Pancreas (tissue), 10 donors: ENCODE measurements around the gene ALK. TPM values are rescaled to one million over a fixed set of nuclear protein-coding genes. Genes with fewer than 3 reads are reported as not detected.

Experiments used
- ATAC-seq, 4 donors: fragments of 200-7000 bp; cut with Tn5 transposase; one replicate each; pipeline versions ENCODE4 v1.8.0 to v1.9.1; 2020; ENCODE audit warnings: mild to moderate bottlenecking in 4 of 4, moderate library complexity in 4 of 4
- DNase-seq, 6 donors: peaks; one replicate each; pipeline ENCODE4 v3.0.0-alpha.2; 2020
- FAIRE-seq: peaks from 2 replicates; lab custom pipeline; 2012; peaks lifted over from hg19 to GRCh38; lab: Jason Lieb, UNC
- H3K27ac ChIP-seq, 4 donors: fragments of 200-600 bp; sonication (generic); 1 replicate in 3 of 4; 2 replicates in 1 of 4; pipeline versions ENCODE4 v1.5.0 to v1.8.0; 2020
- H3K27me3 ChIP-seq, 4 donors: fragments of 200-600 bp; one replicate each; pipeline ENCODE4 v1.8.0; 2021
- H3K36me3 ChIP-seq, 3 donors: fragments of 200-600 bp; sonication (generic) in 1 of 3; one replicate each; pipeline versions ENCODE4 v1.5.0 to v1.8.0; 2020 to 2021
- H3K4me1 ChIP-seq, 3 donors: fragments of 200-600 bp; one replicate each; pipeline ENCODE4 v1.8.0; 2021
- H3K4me3 ChIP-seq, 4 donors: fragments of 200-600 bp; sonication (generic) in 2 of 4; one replicate each; pipeline versions ENCODE4 v1.5.0 to v1.8.0; 2020 to 2021
- H3K9me3 ChIP-seq, 4 donors: fragments of 200-600 bp; one replicate each; pipeline ENCODE4 v1.8.0; 2021
- WGBS, 2 donors: extraction: QIAGEN DNeasy Blood & Tissue Kit; methylation state at CpG; one replicate each; pipeline ENCODE4 v1.1.7; 2013; 5-methylcytosine and 5-hydroxymethylcytosine counted together
- intact Hi-C, 3 donors: fragments of 100-400 bp; cut with DNase I; formaldehyde crosslinking; loops; one replicate each; pipeline versions ENCODE4 v1.11.1 to v1.14.2; 2022
- polyA plus RNA-seq, 2 donors: library from polyadenylated mRNA; stranded (reverse); fragments of 200-250 nt; gene quantifications; one replicate each; pipeline ENCODE4 v1.2.3, GENCODE V29; 2013
- total RNA-seq, 6 donors: library from RNA; stranded (reverse); fragmentation: NEBNext Ultra II Directional in 4 of 6; extraction: Animal tissue kit (Norgen Biotek cat#: 25700) in 4 of 6; gene quantifications; one replicate each; pipeline versions ENCODE4 v1.2.1 to v1.2.4, GENCODE V29; 2021 to 2023
- TF ChIP-seq, protein P1 (sequence below), 4 donors: fragments of 200-600 bp; sonication (generic) in 3 of 4; IDR thresholded peaks; one replicate each; pipeline versions ENCODE4 v1.5.0 to v1.8.0; 2021; ENCODE audit warnings: antibody characterized with exemption in 4 of 4
- donor health status: healthy with polysubstance abuse.
- donor health status: DM: no; HTN: no; CAD: no; lungs with moderate emphysema.
- donor health status: DM: no; HTN: no; CAD: no.
- donor health status: control.
- donor health status: control.
- donor health status: Bipolar disorder and iron deficiency.
- donor health status: DM: yes; HTN: yes; CAD: no.
- donor health status: DM: no; HTN: no; CAD: no.
- donor health status: DM: no; HTN: no; CAD: no.
- donor health status: DM: yes; HTN: yes; CAD: no.

Gene ALK
- total and polyA plus RNA-seq, 8 donors = 0.05 to 0.17 (median 0.09) TPM; not detected in 2

DNA sequence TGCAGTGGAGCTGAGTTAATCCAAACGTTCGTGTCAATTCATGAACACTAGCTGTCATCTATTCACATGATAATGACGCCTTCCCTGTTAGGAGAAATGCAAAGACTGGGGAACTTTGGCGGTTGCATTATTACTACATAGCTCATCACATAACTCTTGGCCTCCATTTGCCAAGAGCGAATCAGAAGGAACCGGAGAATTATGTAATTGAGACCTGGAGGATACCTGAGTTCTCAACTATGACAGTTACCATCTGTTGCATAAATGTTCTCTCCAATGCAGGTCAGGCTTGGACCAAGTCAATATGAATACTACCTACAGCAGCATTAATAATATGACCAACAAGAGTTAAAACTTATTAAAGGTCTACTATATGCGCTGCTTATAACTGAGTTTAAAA lies 531.7 kb downstream of the ALK start:
- no peak for DNase-seq
- ATAC-seq = no peak
- TF ChIP-seq, protein P1, sequence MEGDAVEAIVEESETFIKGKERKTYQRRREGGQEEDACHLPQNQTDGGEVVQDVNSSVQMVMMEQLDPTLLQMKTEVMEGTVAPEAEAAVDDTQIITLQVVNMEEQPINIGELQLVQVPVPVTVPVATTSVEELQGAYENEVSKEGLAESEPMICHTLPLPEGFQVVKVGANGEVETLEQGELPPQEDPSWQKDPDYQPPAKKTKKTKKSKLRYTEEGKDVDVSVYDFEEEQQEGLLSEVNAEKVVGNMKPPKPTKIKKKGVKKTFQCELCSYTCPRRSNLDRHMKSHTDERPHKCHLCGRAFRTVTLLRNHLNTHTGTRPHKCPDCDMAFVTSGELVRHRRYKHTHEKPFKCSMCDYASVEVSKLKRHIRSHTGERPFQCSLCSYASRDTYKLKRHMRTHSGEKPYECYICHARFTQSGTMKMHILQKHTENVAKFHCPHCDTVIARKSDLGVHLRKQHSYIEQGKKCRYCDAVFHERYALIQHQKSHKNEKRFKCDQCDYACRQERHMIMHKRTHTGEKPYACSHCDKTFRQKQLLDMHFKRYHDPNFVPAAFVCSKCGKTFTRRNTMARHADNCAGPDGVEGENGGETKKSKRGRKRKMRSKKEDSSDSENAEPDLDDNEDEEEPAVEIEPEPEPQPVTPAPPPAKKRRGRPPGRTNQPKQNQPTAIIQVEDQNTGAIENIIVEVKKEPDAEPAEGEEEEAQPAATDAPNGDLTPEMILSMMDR (IDR thresholded peaks at IDR 0.05) = no peak
- intact Hi-C loops = no loop called here
- Histone ChIP-seq H3K27me3 (no peaks in the 10 kb centered on the region), H3K4me1 (peaks cover 0 to 4% (median 3%) of the 10 kb centered on the region in 3 donors), H3K4me3 (no peak overlapping the region), H3K36me3 (no peaks in the 10 kb centered on the region), H3K27ac (no peak overlapping the region), H3K9me3 (no peaks in the 10 kb centered on the region)
- WGBS, 2 donors = 94 to 96% methylated on average over 7 of the region's 7 CpGs
- FAIRE-seq = no peak

DNA sequence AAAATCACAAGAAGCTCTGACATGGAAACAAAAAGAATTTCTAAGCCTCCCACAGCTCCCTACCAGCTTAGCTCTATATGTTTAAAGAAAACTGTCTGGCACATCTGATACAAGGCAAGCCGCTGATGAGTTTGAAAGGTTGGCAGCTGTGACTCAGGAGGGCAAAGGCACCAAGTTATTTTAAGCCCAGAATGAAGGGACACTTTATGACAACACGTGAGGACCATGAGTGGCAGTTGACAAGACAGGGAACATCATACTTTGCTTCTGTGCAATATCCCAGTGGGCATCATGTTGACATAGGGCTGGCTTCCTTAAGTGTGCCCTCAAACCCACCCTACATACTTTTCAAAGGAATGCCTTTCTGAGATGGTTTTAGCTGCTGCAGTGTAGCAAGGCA lies 533.3 kb downstream of the ALK start:
- intact Hi-C loops = no loop called here
- no peaks in the 10 kb centered on the region for H3K36me3 ChIP-seq
- FAIRE-seq (no peak), DNase-seq (no peak), ATAC-seq (no peak)
- TF ChIP-seq, protein P1 (IDR thresholded peaks at IDR 0.05) = no peak
- H3K27me3 ChIP-seq = no peaks in the 10 kb centered on the region
- H3K4me3 ChIP-seq = no peak overlapping the region
- no peak overlapping the region for H3K27ac ChIP-seq
- 62 to 63% methylated on average over 2 of the region's 2 CpGs for WGBS, 2 donors
- no peaks in the 10 kb centered on the region for H3K9me3 ChIP-seq
- H3K4me1 ChIP-seq = peaks cover 0 to 4% (median 0%) of the 10 kb centered on the region in 3 donors

DNA sequence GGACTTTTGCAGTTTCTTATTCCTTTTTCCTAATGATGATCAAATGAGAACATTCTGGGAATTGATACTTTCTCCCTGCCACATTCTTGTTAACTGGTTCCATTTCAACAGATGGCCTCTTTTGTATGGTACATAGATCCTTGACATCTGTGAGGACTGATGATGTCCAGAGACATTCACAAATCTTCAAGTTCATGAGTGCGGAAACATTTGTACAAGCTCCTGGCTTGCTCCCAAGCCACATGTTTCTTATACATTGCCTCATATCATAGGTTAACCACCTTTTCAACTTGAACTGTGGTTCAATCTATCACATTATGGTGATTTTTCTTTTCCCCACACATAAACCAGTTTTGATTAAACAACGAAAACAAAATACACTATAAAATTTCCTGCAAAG lies 538.9 kb downstream of the ALK start:
- intact Hi-C loops = no loop called here
- ATAC-seq = no peak
- Histone ChIP-seq H3K4me1 (no peaks in the 10 kb centered on the region), H3K27me3 (no peaks in the 10 kb centered on the region), H3K27ac (no peak overlapping the region), H3K4me3 (no peak overlapping the region), H3K36me3 (no peaks in the 10 kb centered on the region), H3K9me3 (no peaks in the 10 kb centered on the region)
- no peak for DNase-seq
- TF ChIP-seq, protein P1 (IDR thresholded peaks at IDR 0.05) = no peak
- 88 to 95% methylated on average over 2 of the region's 2 CpGs for WGBS, 2 donors
- FAIRE-seq = no peak

DNA sequence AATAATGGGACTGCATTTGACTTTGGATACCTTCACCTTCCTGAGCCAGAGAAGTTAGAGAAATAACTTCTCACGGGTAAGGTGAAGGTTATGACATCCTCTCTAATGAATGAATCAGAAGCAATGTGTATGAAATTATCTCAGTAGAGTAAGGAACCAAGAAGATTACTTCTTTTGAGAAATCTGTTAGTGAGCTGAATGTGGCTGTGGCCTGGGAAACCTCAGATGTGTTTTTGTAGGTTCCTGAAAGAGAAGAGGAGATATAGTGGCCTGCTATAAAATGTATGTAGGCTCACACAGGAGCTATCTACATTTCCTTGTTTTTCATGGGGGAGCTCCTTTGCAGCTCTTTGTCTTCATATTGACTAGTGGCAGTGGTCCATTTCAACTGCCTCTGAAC lies 543.6 kb downstream of the ALK start:
- Histone ChIP-seq H3K27ac (no peak overlapping the region), H3K4me1 (peaks cover 11 to 21% (median 13%) of the 10 kb centered on the region in 3 donors), H3K9me3 (no peaks in the 10 kb centered on the region), H3K36me3 (no peaks in the 10 kb centered on the region), H3K4me3 (no peak overlapping the region), H3K27me3 (no peaks in the 10 kb centered on the region)
- WGBS, 2 donors = 79 to 90% methylated on average over 1 of the region's 1 CpG
- intact Hi-C loops = no loop called here
- ATAC-seq (no peak), FAIRE-seq (no peak), DNase-seq (no peak)
- TF ChIP-seq, protein P1 (IDR thresholded peaks at IDR 0.05) = no peak

DNA sequence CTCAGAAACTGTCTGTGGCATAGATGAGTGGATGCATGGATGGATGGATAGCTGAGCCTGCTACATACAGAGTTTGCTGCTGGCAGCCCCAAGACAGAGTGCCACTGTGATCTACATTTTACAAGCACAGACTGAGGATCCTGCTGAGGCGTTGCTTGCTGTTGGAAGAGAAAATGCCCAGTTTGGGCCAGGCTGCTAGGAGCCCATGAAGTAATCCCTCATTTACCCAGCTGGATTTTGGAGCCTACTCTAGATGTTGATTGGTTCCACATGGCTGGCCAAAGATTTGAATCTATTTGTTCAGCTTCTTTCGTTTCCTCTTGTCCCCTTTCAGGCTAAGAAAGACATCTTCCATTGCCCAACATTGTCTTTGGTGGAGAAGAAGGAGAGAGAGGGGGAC lies 544.8 kb downstream of the ALK start:
- no peak for FAIRE-seq
- Histone ChIP-seq H3K9me3 (no peaks in the 10 kb centered on the region), H3K27ac (no peak overlapping the region), H3K4me3 (no peak overlapping the region), H3K27me3 (no peaks in the 10 kb centered on the region), H3K36me3 (no peaks in the 10 kb centered on the region), H3K4me1 (peaks cover 22 to 30% (median 24%) of the 10 kb centered on the region in 3 donors)
- TF ChIP-seq, protein P1 (IDR thresholded peaks at IDR 0.05) = no peak
- no peak for DNase-seq
- intact Hi-C loops = no loop called here
- 79 to 82% methylated on average over 2 of the region's 2 CpGs for WGBS, 2 donors
- ATAC-seq = no peak
